GM18507 (cell line): ENCODE data around the gene SLC52A1.

Source experiments
- DNase-seq: peaks from one replicate; pipeline ENCODE4 v3.0.0; 2011; ENCODE audit warnings: low read depth; ENCODE audit not compliant: insufficient read length; ENCODE audit errors: extremely low spot score
- FAIRE-seq: peaks from 2 replicates; lab custom pipeline; 2011; peaks lifted over from hg19 to GRCh38; lab: Jason Lieb, UNC

The SLC52A1 gene

GRCh38 chr17:4998027-4998731 is 37.0 kb downstream of the SLC52A1 start:
- no peak for DNase-seq

GRCh38 chr17:4997302-4998026 is 37.8 kb downstream of the SLC52A1 start, which contains the start of the genes INCA1 and KIF1C:
Gene INCA1 (minus strand): TSS chr17:4997522. CDS start chr17:4994437, 3,085 bp downstream.
Gene KIF1C (plus strand): TSS chr17:4997950. CDS start chr17:5000247, 2,297 bp downstream.
- FAIRE-seq (peak; percentile 94), DNase-seq (peak; percentile 99)

More at GRCh38 chr17:4998027-4998731, 37.0 kb downstream of the SLC52A1 start:
- peak; percentile 45 for FAIRE-seq

- no peak for DNase-seq
- no peak for FAIRE-seq
These were observed 41.1 kb downstream of the SLC52A1 start for GRCh38 chr17:4994081-4994595.

- FAIRE-seq: peak; percentile 66
- no peak for DNase-seq
These were observed 47.3 kb downstream of the SLC52A1 start for GRCh38 chr17:4987767-4988567.

GRCh38 chr17:4986951-4987766 is 48.1 kb downstream of the SLC52A1 start, which contains the start of gene CAMTA2:
Gene CAMTA2 (minus strand): TSS chr17:4987675. CDS start chr17:4986222, 1,453 bp downstream.
- FAIRE-seq (peak; percentile 89), DNase-seq (peak; percentile 77)

- DNase-seq (no peak), FAIRE-seq (no peak)
These were observed 48.8 kb downstream of the SLC52A1 start for GRCh38 chr17:4986403-4986802.
